Endothelial cell of umbilical vein (primary cell): ENCODE data around the gene MMRN2. TPM values are rescaled to one million over a fixed set of nuclear protein-coding genes. Genes with fewer than 3 reads are reported as not detected.

Experiments used
- BruUV-seq: library from RNA; stranded (reverse); fragments of 400-500 nt; replicated peaks from 2 replicates; lab custom pipeline; 2021; lab: Mats Ljungman, UMichigan
- CTCF ChIA-PET: fragments of 300-600, 350-600 bp; sonication (Branson Sonifier 250); formaldehyde crosslinking; loops from one replicate; lab custom pipeline; 2021; ENCODE audit warnings: antibody characterized with exemption, inconsistent platforms; lab: Charles Lee
- POLR2A ChIA-PET: fragments of 300-600, 350-600 bp; sonication (Branson Sonifier 250); formaldehyde crosslinking; loops from one replicate; lab custom pipeline; 2021; ENCODE audit warnings: antibody characterized with exemption, inconsistent platforms; lab: Charles Lee
- DNase-seq: peaks from one replicate; pipeline ENCODE4 v3.0.0-alpha.2; 2011; ENCODE audit warnings: low read depth, low spot score
- FAIRE-seq: peaks from 2 replicates; lab custom pipeline; 2011; peaks lifted over from hg19 to GRCh38; lab: Jason Lieb, UNC
- H2AFZ ChIP-seq: 2 replicates; pipeline ENCODE4 v1.6.0; 2012; ENCODE audit warnings: low read depth, low read length, control low read depth, inconsistent platforms
- H3K27ac ChIP-seq: 2 replicates; pipeline ENCODE4 v1.5.1; 2011; ENCODE audit warnings: low read depth, mild to moderate bottlenecking, control low read depth, low read length, moderate library complexity; ENCODE audit not compliant: insufficient read depth
- H3K27me3 ChIP-seq, 2 experiments: 2 replicates each; pipeline versions ENCODE4 v1.6.0 to v1.6.1; 2011; ENCODE audit warnings: low read length in 2 of 2, mixed read lengths in 1 of 2; ENCODE audit not compliant: control insufficient read depth in 2 of 2, insufficient read depth in 2 of 2
- H3K36me3 ChIP-seq, 2 experiments: 2 replicates in 1 of 2; 3 replicates in 1 of 2; pipeline ENCODE4 v1.5.1; 2011; ENCODE audit warnings: low read length in 2 of 2, mild to moderate bottlenecking in 1 of 2, moderate library complexity in 1 of 2; ENCODE audit not compliant: control insufficient read depth in 2 of 2, insufficient read depth in 2 of 2; ENCODE audit errors: extremely low read depth in 1 of 2
- H3K4me1 ChIP-seq: 3 replicates; pipeline ENCODE4 v1.5.1; 2011; ENCODE audit warnings: mild to moderate bottlenecking, low read length; ENCODE audit not compliant: control insufficient read depth, insufficient read depth; ENCODE audit errors: extremely low read depth
- H3K4me2 ChIP-seq: 2 replicates; pipeline ENCODE4 v1.6.1; 2011; ENCODE audit warnings: low read length, control low read depth, mixed read lengths; ENCODE audit not compliant: insufficient read depth
- H3K4me3 ChIP-seq, 3 experiments: fragments of 200-600 bp in 1 of 3; sonication (generic), shearing (Covaris generic) in 1 of 3; replicated peaks in 1 of 3; 2 replicates each; pipeline ENCODE4 v1.5.1; 2011 to 2016; ENCODE audit warnings: control low read depth in 3 of 3, low read length in 3 of 3, mild to moderate bottlenecking in 2 of 3, inconsistent platforms in 1 of 3, low read depth in 1 of 3, moderate library complexity in 1 of 3; ENCODE audit not compliant: insufficient read depth in 1 of 3
- H3K79me2 ChIP-seq: 2 replicates; pipeline ENCODE4 v1.6.0; 2012; ENCODE audit warnings: low read length, inconsistent platforms; ENCODE audit not compliant: control insufficient read depth, insufficient read depth
- H3K9ac ChIP-seq: replicated peaks from 2 replicates; pipeline ENCODE3; 2011; ENCODE audit warnings: low read length, control low read depth; ENCODE audit not compliant: insufficient read depth; ENCODE audit errors: extremely low read depth
- H3K9me1 ChIP-seq: replicated peaks from 3 replicates; pipeline ENCODE4 v1.6.0; 2011; ENCODE audit warnings: mild to moderate bottlenecking, low read length; ENCODE audit not compliant: control insufficient read depth, insufficient read depth; ENCODE audit errors: extremely low read depth
- H3K9me3 ChIP-seq: replicated peaks from 2 replicates; pipeline ENCODE4 v1.5.1; 2012; ENCODE audit warnings: low read length, inconsistent platforms; ENCODE audit not compliant: control insufficient read depth, insufficient read depth
- H4K20me1 ChIP-seq: replicated peaks from 2 replicates; pipeline ENCODE3; 2011; ENCODE audit warnings: mild to moderate bottlenecking, low read length; ENCODE audit not compliant: control insufficient read depth, insufficient read depth; ENCODE audit errors: extremely low read depth
- CTCF ChIP-seq, 2 donors: IDR thresholded peaks; 1 replicate in 1 of 2; 2 replicates in 1 of 2; pipeline ENCODE4 v1.5.1; 2011; ENCODE audit warnings: low read length in 2 of 2, mild to moderate bottlenecking in 2 of 2, moderate library complexity in 2 of 2, control low read depth in 1 of 2, inconsistent platforms in 1 of 2, low read depth in 1 of 2; ENCODE audit not compliant: insufficient read depth in 1 of 2; ENCODE audit errors: extremely low read depth in 1 of 2
- EZH2 ChIP-seq: IDR thresholded peaks from 2 replicates; pipeline ENCODE4 v1.6.1; 2012; ENCODE audit warnings: borderline replicate concordance, low read depth, mild to moderate bottlenecking, moderate library complexity, low read length, inconsistent platforms; ENCODE audit not compliant: severe bottlenecking
- FOS ChIP-seq: IDR thresholded peaks from 2 replicates; pipeline ENCODE4 v1.6.1; 2011; ENCODE audit warnings: mild to moderate bottlenecking, low read length, moderate library complexity, borderline replicate concordance; ENCODE audit not compliant: insufficient read depth
- GATA2 ChIP-seq: IDR thresholded peaks from 2 replicates; pipeline ENCODE4 v1.7.0; 2011; ENCODE audit warnings: low read depth, mild to moderate bottlenecking, moderate library complexity, mixed read lengths, low read length; ENCODE audit not compliant: insufficient read length, insufficient read depth
- JUN ChIP-seq: IDR thresholded peaks from 2 replicates; pipeline ENCODE4 v1.6.1; 2011; ENCODE audit warnings: borderline replicate concordance, low read depth; ENCODE audit not compliant: insufficient read length, insufficient read depth
- MAX ChIP-seq: IDR thresholded peaks from 2 replicates; pipeline ENCODE4 v1.6.1; 2011; ENCODE audit not compliant: insufficient read depth, insufficient read length
- MYC ChIP-seq: IDR thresholded peaks from one replicate; pipeline ENCODE4 v1.6.1; 2011; ENCODE audit warnings: mild to moderate bottlenecking, low read depth, low read length
- POLR2A ChIP-seq: IDR thresholded peaks from 2 replicates; pipeline ENCODE4 v1.6.1; 2012; ENCODE audit warnings: low read depth, mild to moderate bottlenecking, control low read depth, low read length
- POLR2AphosphoS5 ChIP-seq: IDR thresholded peaks from 2 replicates; pipeline ENCODE4 v1.6.1; 2012; ENCODE audit warnings: low read depth, mild to moderate bottlenecking, control low read depth, low read length, moderate library complexity; ENCODE audit not compliant: insufficient read depth
- dilution Hi-C: fragments of 300-500 bp; cut with MboI; formaldehyde crosslinking; loops from one replicate; pipeline ENCODE4 v1.15.0; 2019; ENCODE audit warnings: low sequenced_read_pairs; ENCODE audit not compliant: extremely low pct_ligation_motif_present
- intact Hi-C: fragments of 100-400 bp; cut with micrococcal nuclease; formaldehyde crosslinking; loops from one replicate; pipeline ENCODE4 v1.10.0; 2022
- polyA plus RNA-seq, 4 experiments: library from polyadenylated mRNA; depleted of rRNA in 3 of 4; stranded (reverse) in 3 of 4; unstranded in 1 of 4; fragments of >200 nt; gene quantifications; 2 replicates each; pipeline versions ENCODE4 v1.2.1 to v1.2.3, GENCODE V29; 2011 to 2012; ENCODE audit warnings: missing spikeins in 1 of 4
- total RNA-seq: library from RNA; stranded (reverse); gene quantifications from 2 replicates; pipeline ENCODE4 v1.2.3, GENCODE V29; 2021

Gene MMRN2
- total and polyA plus RNA-seq, 2 donors (not counting 3 experiments of a cell fraction or from before 2014, with no cell fraction given) = 154 to 169 TPM

- dilution Hi-C loops = no loop called here
- no peak for TF ChIP-seq MAX
- TF ChIP-seq JUN = no peak
- no peak for TF ChIP-seq POLR2AphosphoS5
- TF ChIP-seq EZH2 = no peak
- TF ChIP-seq MYC = no peak
- TF ChIP-seq CTCF (IDR thresholded peaks at IDR 0.05; ENCODE audit: extremely low read depth in 1 of 2, insufficient read depth in 1 of 2, low read depth in 1 of 2, low read length in 2 of 2) = no peak
- no peak for TF ChIP-seq GATA2
- TF ChIP-seq POLR2A = no peak
- TF ChIP-seq FOS = no peak
- Histone ChIP-seq H3K79me2 (no peaks in the 10 kb centered on the region), H3K9ac (peak overlapping the region; percentile 81), H3K4me1 (peaks cover 55% of the 10 kb centered on the region), H2AFZ (peak overlapping the region; percentile 76), H3K4me2 (peak overlapping the region; percentile 74), H3K27me3 (no peaks in the 10 kb centered on the region), H3K9me3 (no peaks in the 10 kb centered on the region), H3K9me1 (no peaks in the 10 kb centered on the region), H4K20me1 (no peaks in the 10 kb centered on the region), H3K36me3 (no peaks in the 10 kb centered on the region), H3K4me3 (peak overlapping the region; percentile 26 to 48 (median 47)), H3K27ac (peak overlapping the region; percentile 77)
- CTCF ChIA-PET = interaction anchor here (0.6 to 8.5 kb wide), 9 partner anchors 8 to 275 kb away, joined by 3 to 189 read pairs (median 4); partner anchors contain the start of genes MMRN2 and SNCG
- POLR2A ChIA-PET = interaction anchor here (1.4 to 2.0 kb wide), 2 partner anchors 9 to 12 kb away, joined by 3 to 11 read pairs; partner anchors contain the start of genes MMRN2 and SNCG
- TSS peak; percentile 56 for BruUV-seq
- intact Hi-C loops = loop anchor here (2.0 to 5.0 kb wide), 3 partner anchors 14 to 692 kb away; partner anchors contain the start of genes GLUD1, MMRN2 and SHLD2
- FAIRE-seq (peak; percentile 55), DNase-seq (no peak)
Observed at GRCh38 chr10:86970162-86970981, 13.0 kb upstream of the MMRN2 start.
